ENCODE measurements around the gene DNASE1L1. TPM values are rescaled to one million over a fixed set of nuclear protein-coding genes. Genes with fewer than 3 reads are reported as not detected.

DNASE1L1 gene
- total RNA-seq, 6 experiments from 2014 or later, result 11.7 to 19.5 (median 14.9) TPM

GRCh38 chrX:154368630-154369448 lies 40.2 kb downstream of the DNASE1L1 start:
- TF ChIP-seq, protein P1, sequence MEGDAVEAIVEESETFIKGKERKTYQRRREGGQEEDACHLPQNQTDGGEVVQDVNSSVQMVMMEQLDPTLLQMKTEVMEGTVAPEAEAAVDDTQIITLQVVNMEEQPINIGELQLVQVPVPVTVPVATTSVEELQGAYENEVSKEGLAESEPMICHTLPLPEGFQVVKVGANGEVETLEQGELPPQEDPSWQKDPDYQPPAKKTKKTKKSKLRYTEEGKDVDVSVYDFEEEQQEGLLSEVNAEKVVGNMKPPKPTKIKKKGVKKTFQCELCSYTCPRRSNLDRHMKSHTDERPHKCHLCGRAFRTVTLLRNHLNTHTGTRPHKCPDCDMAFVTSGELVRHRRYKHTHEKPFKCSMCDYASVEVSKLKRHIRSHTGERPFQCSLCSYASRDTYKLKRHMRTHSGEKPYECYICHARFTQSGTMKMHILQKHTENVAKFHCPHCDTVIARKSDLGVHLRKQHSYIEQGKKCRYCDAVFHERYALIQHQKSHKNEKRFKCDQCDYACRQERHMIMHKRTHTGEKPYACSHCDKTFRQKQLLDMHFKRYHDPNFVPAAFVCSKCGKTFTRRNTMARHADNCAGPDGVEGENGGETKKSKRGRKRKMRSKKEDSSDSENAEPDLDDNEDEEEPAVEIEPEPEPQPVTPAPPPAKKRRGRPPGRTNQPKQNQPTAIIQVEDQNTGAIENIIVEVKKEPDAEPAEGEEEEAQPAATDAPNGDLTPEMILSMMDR (IDR thresholded peaks at IDR 0.05), result no peak
- TF ChIP-seq POLR2A (IDR thresholded peaks at IDR 0.05), result no peak
- H3K9me3 ChIP-seq, result no peaks in the 10 kb centered on the region

DNA sequence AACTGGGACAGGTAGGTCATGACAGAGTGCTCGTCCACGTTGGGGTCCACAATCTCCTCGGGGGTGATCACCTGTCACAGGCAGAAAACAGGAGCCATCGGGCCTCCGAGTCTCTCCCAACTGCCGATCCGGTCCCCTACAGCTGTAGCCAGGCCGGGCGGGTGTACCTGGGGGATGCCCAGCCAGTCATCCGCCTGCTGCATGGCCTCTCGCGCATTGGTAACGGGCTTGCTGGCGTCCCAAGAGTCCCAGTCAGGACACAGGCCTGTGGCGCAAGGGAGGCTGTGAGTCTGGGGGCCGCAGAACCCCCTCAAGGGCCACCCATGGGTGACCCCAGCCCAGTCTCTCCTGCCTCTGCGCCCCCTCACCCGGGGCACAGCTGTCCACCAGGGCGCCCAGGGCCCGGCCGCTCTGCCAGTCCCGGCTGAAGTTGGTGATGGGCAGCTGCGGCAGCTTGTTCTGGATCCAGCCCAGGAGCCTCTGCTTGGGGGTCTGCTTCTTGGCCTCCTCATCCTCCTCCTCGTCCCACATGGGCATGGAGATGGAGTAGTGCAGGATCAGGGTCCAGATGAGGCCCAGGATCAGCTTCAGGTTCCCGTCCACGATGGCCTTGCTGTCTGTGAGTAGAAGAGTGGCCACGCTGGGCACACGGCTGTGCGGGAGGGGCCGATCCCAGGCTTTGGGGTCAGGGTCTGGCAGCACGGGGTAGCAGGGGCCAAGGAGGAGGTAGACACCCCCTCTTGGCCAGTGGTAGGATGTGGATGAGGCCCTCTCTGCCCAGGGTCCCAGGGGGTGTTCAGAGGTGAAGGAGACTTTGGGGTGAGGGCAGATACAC lies 41.4 kb downstream of the DNASE1L1 start:
- no peak overlapping the region for H3K4me3 ChIP-seq
- DNase-seq (no peak), ATAC-seq (no peak)
- no peaks in the 10 kb centered on the region for H3K27me3 ChIP-seq
- H3K36me3 ChIP-seq, result no peaks in the 10 kb centered on the region
- H3K4me1 ChIP-seq, result no peaks in the 10 kb centered on the region
- H3K27ac ChIP-seq, result no peak overlapping the region
- TF ChIP-seq, protein P1 (IDR thresholded peaks at IDR 0.05), result no peak
- no peak for TF ChIP-seq POLR2A (IDR thresholded peaks at IDR 0.05)
- intact Hi-C loops (cut with DNase I), result no loop called here
- WGBS (ENCODE audit: insufficient coverage, low coverage, low lambda C conversion rate, missing lambda C conversion rate), result 60% methylated on average over 3 of the region's 31 CpGs
- no peaks in the 10 kb centered on the region for H3K9me3 ChIP-seq

More at GRCh38 chrX:154368630-154369448, 40.2 kb downstream of the DNASE1L1 start:
- Histone ChIP-seq H3K4me1 (peaks cover 0 to 1% (median 0%) of the 10 kb centered on the region in 4 donors), H3K4me3 (peak overlapping the region; percentile 21 to 49 (median 29)), H3K27me3 (no peaks in the 10 kb centered on the region), H3K27ac (peak overlapping the region; percentile 50 to 73 (median 59)), H3K36me3 (no peaks in the 10 kb centered on the region)
- DNase-seq (peak in 1 of 3 donors; percentile 71), ATAC-seq (peak; percentile 2 to 30 (median 17))
- 42% methylated on average over 3 of the region's 16 CpGs for WGBS (ENCODE audit: insufficient coverage, low coverage, low lambda C conversion rate, missing lambda C conversion rate)
- intact Hi-C loops (cut with DNase I), result no loop called here

DNA sequence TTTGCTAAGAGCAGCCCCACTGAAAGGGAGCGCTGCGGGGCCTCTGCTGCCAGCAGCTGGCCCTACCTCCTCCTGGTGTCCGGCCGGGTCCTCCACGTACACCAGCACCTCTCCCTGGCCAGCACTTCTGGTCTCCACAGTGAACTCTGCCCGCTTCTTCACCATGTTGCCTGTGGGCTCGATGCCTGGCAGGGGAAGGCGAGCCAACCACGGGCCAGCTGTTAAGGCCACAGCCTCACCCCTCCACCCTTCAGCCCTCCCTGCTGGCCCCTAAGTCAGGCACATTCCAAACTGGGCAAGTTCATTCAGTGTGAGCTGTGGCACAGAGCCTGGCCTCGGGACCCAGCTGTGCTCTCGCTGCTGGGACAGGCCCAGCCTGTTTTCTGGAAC lies 42.4 kb downstream of the DNASE1L1 start:
- Histone ChIP-seq H3K4me1 (no peaks in the 10 kb centered on the region), H3K27me3 (no peaks in the 10 kb centered on the region), H3K4me3 (no peak overlapping the region), H3K9me3 (no peaks in the 10 kb centered on the region), H3K27ac (no peak overlapping the region), H3K36me3 (peaks cover 0 to 2% (median 0%) of the 10 kb centered on the region in 4 donors)
- intact Hi-C loops (cut with DNase I), result no loop called here
- DNase-seq, result peak in 1 of 3 donors; percentile 79
- no peak for TF ChIP-seq POLR2A (IDR thresholded peaks at IDR 0.05)
- TF ChIP-seq, protein P1 (IDR thresholded peaks at IDR 0.05), result no peak
- ATAC-seq, result peak; percentile 1 to 42 (median 24)
- WGBS (ENCODE audit: insufficient coverage, low coverage, low lambda C conversion rate, missing lambda C conversion rate), result 40% methylated on average over 1 of the region's 11 CpGs

DNA sequence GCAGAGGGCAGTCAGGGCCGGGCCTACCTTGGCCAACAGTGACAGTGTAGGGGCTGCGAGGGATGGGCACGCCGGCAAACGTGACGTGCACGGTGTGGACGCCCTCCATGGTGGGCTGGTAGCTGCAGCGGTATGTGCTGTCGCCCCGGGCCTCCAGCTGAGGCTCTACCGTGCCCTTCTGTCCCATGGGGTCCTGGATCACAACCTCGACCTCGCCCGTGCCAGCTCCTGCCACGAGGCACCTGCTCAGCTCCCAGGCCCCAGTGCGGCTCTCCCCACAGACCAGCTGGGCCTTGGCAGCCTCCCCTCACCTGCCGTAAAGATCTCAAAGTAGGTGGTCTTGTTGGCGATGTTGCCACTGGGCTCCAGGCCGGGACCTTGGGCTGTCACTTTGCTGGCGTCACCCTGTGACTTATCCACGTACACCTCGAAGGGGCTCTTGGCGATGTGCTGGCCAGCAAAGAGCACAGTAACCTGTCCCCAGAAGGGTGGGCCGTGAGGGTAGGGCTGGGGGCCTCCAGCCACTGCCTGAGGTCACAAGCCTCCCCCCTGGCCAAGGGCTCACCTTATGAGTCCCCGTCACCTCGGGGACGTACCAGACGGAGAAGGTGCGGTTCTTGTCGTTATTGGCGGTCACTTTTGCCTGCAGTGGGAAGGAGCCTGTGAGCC lies 42.9 kb downstream of the DNASE1L1 start:
- no peak overlapping the region for H3K27ac ChIP-seq
- intact Hi-C loops (cut with DNase I), result no loop called here
- 93% methylated on average over 3 of the region's 32 CpGs for WGBS (ENCODE audit: insufficient coverage, low coverage, low lambda C conversion rate, missing lambda C conversion rate)

More for the DNA sequence above, 42.9 kb downstream of the DNASE1L1 start:
- TF ChIP-seq, protein P1 (IDR thresholded peaks at IDR 0.05), result no peak
- TF ChIP-seq POLR2A (IDR thresholded peaks at IDR 0.05), result no peak
- Histone ChIP-seq H3K9me3 (no peaks in the 10 kb centered on the region), H3K4me3 (no peak overlapping the region), H3K27me3 (no peaks in the 10 kb centered on the region), H3K4me1 (no peaks in the 10 kb centered on the region), H3K36me3 (peaks cover 0 to 3% (median 0%) of the 10 kb centered on the region in 4 donors)
- no peak for ATAC-seq
- DNase-seq, result no peak
